ENCODE data around the gene KIF5C.

- TF ChIP-seq CTCF (conservative IDR thresholded peaks at IDR 0.05 in 1 of 2, IDR thresholded peaks at IDR 0.05 in 1 of 2; ENCODE audit: low read depth in 1 of 2, low read length in 2 of 2) (no peak), EZH2 (IDR thresholded peaks at IDR 0.05; ENCODE audit: low read length, missing control alignments) (no peak)
These were observed 82.0 kb downstream of the KIF5C start for GRCh38 chr2:148957023-148957422.

Measured in fibroblast of lung (primary cell).